MCF 10A (cell line): Measurements from ENCODE around the gene LRCH4. TPM values are rescaled to one million over a fixed set of nuclear protein-coding genes. Genes with fewer than 3 reads are reported as not detected.
"Not testable (repeated sequence)": the region's sequence is repeated elsewhere in the genome, so short reads cannot be mapped to it uniquely, and the experiment has no call there.

Experiments
- BruUV-seq: library from RNA; stranded (reverse); fragments of 400-500 nt; replicated peaks from 2 replicates; lab custom pipeline; 2021; lab: Mats Ljungman, UMichigan
- CTCF ChIA-PET: fragments of 300-600 bp; sonication (Branson Sonifier 250); formaldehyde crosslinking; extraction: SDS; loops from one replicate; lab custom pipeline; 2021; ENCODE audit warnings: antibody characterized with exemption, inconsistent platforms; lab: Yijun Ruan, JAX
- POLR2A ChIA-PET: fragments of 300-600, 350-650 bp; sonication (Branson Sonifier 250); formaldehyde crosslinking; extraction: SDS; loops from one replicate; lab custom pipeline; 2020; ENCODE audit warnings: antibody characterized with exemption, inconsistent platforms; lab: Yijun Ruan, JAX
- DNase-seq: peaks from one replicate; pipeline ENCODE4 v3.0.0-alpha.2; 2018; ENCODE audit not compliant: unreplicated experiment
- H3K27ac Mint-ChIP-seq: one replicate; pipeline ENCODE4 v1.8.0; 2022; ENCODE audit warnings: mild to moderate bottlenecking, low read depth, mixed read lengths; ENCODE audit not compliant: unreplicated experiment
- H3K27me3 Mint-ChIP-seq: one replicate; pipeline ENCODE4 v1.8.0; 2022; ENCODE audit warnings: mixed read lengths; ENCODE audit not compliant: insufficient read depth, unreplicated experiment
- H3K36me3 Mint-ChIP-seq: one replicate; pipeline ENCODE4 v1.8.0; 2022; ENCODE audit warnings: mild to moderate bottlenecking, moderate library complexity, mixed read lengths; ENCODE audit not compliant: insufficient read depth, unreplicated experiment
- H3K4me1 Mint-ChIP-seq: one replicate; pipeline ENCODE4 v1.8.0; 2022; ENCODE audit warnings: mixed read lengths; ENCODE audit not compliant: insufficient read depth, unreplicated experiment
- H3K4me3 Mint-ChIP-seq: one replicate; pipeline ENCODE4 v1.8.0; 2022; ENCODE audit warnings: mild to moderate bottlenecking, moderate library complexity, mixed read lengths; ENCODE audit not compliant: unreplicated experiment
- H3K9me3 Mint-ChIP-seq: one replicate; pipeline ENCODE4 v1.8.0; 2022; ENCODE audit warnings: mixed read lengths; ENCODE audit not compliant: unreplicated experiment
- CTCF ChIP-seq: fragments of 200-600 bp; IDR thresholded peaks from one replicate; pipeline ENCODE4 v1.8.0; 2022; ENCODE audit warnings: antibody characterized with exemption, mild to moderate bottlenecking; ENCODE audit not compliant: unreplicated experiment
- intact Hi-C: fragments of 100-400 bp; cut with micrococcal nuclease; formaldehyde crosslinking; loops from 2 replicates; pipeline ENCODE4 v1.14.1; 2022
- total RNA-seq: library from RNA; stranded (reverse); gene quantifications from 2 replicates; pipeline ENCODE4 v1.2.3, GENCODE V29; 2022

Gene LRCH4
- total RNA-seq, 1 experiment from 2014 or later, result 22.3 TPM

- DNase-seq, result peak; percentile 94
- Mint-ChIP-seq H3K4me1 (peaks cover 48% of the 10 kb centered on the region), H3K27me3 (no peaks in the 10 kb centered on the region), H3K4me3 (peak overlapping the region; percentile 1), H3K9me3 (no peaks in the 10 kb centered on the region), H3K27ac (peak overlapping the region; percentile 78), H3K36me3 (peaks cover 10% of the 10 kb centered on the region)
- intact Hi-C loops, result no loop called here
- TF ChIP-seq CTCF, result no peak
- BruUV-seq, result no TSS peak
- ChIA-PET CTCF (interaction anchor here (0.6 to 5.4 kb wide), 10 partner anchors 9 to 76 kb away, joined by 3 to 52 read pairs (median 4); no protein-coding TSS in a partner anchor), POLR2A (interaction anchor here (0.6 to 3.2 kb wide), 17 partner anchors 8 to 626 kb away, joined by 3 to 23 read pairs (median 4); partner anchors contain the start of genes FBXO24, LRCH4, MBLAC1 and MOSPD3)
These were observed 40.4 kb downstream of the LRCH4 start for GRCh38 chr7:100545360-100546128.

GRCh38 chr7:100544967-100545359, 41.0 kb downstream of the LRCH4 start:
- DNase-seq, result peak; percentile 71
- TF ChIP-seq CTCF, result no peak
- Mint-ChIP-seq H3K36me3 (peaks cover 6% of the 10 kb centered on the region), H3K4me1 (peaks cover 51% of the 10 kb centered on the region), H3K9me3 (no peaks in the 10 kb centered on the region), H3K27ac (peak overlapping the region; percentile 78), H3K27me3 (no peaks in the 10 kb centered on the region), H3K4me3 (peak overlapping the region; percentile 1)
- intact Hi-C loops, result no loop called here
- BruUV-seq, result TSS peak; percentile 25
- ChIA-PET CTCF (interaction anchor here (0.6 to 1.8 kb wide), 10 partner anchors 10 to 109 kb away, joined by 3 to 16 read pairs (median 4); no protein-coding TSS in a partner anchor), POLR2A (interaction anchor here (0.7 to 3.2 kb wide), 14 partner anchors 9 to 418 kb away, joined by 3 to 23 read pairs (median 6); partner anchors contain the start of genes FBXO24, LRCH4, MBLAC1 and MOSPD3)

- intact Hi-C loops, result no loop called here
- POLR2A ChIA-PET, result interaction anchor here (1.0 to 3.2 kb wide), 10 partner anchors 11 to 418 kb away, joined by 3 to 23 read pairs (median 6); partner anchors contain the start of genes FBXO24, LRCH4, MBLAC1 and MOSPD3
- no peaks in the 10 kb centered on the region for H3K27me3 Mint-ChIP-seq
- no peak for TF ChIP-seq CTCF
- no peak for DNase-seq
- peak overlapping the region; percentile 78 for H3K27ac Mint-ChIP-seq
- no peaks in the 10 kb centered on the region for H3K9me3 Mint-ChIP-seq
- H3K36me3 Mint-ChIP-seq, result peaks cover 6% of the 10 kb centered on the region
- BruUV-seq, result no TSS peak
- H3K4me1 Mint-ChIP-seq, result peaks cover 56% of the 10 kb centered on the region
- peak overlapping the region; percentile 1 for H3K4me3 Mint-ChIP-seq
- CTCF ChIA-PET, result interaction anchor here (0.6 to 1.8 kb wide), 8 partner anchors 11 to 108 kb away, joined by 3 to 16 read pairs (median 4); no protein-coding TSS in a partner anchor
These were observed 41.5 kb downstream of the LRCH4 start for GRCh38 chr7:100544386-100544785.

GRCh38 chr7:100543586-100543985, 42.3 kb downstream of the LRCH4 start:
- H3K4me1 Mint-ChIP-seq, result peaks cover 59% of the 10 kb centered on the region
- no peaks in the 10 kb centered on the region for H3K9me3 Mint-ChIP-seq
- ChIA-PET POLR2A (interaction anchor here (1.5 to 3.0 kb wide), 5 partner anchors 27 to 115 kb away, joined by 5 to 17 read pairs (median 6); partner anchors contain the start of genes FBXO24, LRCH4 and ZCWPW1), CTCF (interaction anchor here (0.7 to 2.5 kb wide), 2 partner anchors 16 to 221 kb away, joined by 3 to 23 read pairs; no protein-coding TSS in a partner anchor)
- intact Hi-C loops, result no loop called here
- no TSS peak for BruUV-seq
- TF ChIP-seq CTCF, result no peak
- H3K27me3 Mint-ChIP-seq, result no peaks in the 10 kb centered on the region
- no peak for DNase-seq
- no peak overlapping the region for H3K4me3 Mint-ChIP-seq
- H3K27ac Mint-ChIP-seq, result peak overlapping the region; percentile 78
- peaks cover 6% of the 10 kb centered on the region for H3K36me3 Mint-ChIP-seq

- not testable (repeated sequence) for H3K27ac Mint-ChIP-seq, H3K4me3 Mint-ChIP-seq
These were observed 44.6 kb downstream of the LRCH4 start for GRCh38 chr7:100541309-100541708.

More at GRCh38 chr7:100541309-100541708, 44.6 kb downstream of the LRCH4 start:
- CTCF ChIA-PET, result interaction anchor here (0.5 to 2.5 kb wide), 3 partner anchors 18 to 62 kb away, joined by 3 to 23 read pairs (median 3); partner anchors contain the start of gene TSC22D4
- H3K36me3 Mint-ChIP-seq, H3K27me3 Mint-ChIP-seq, intact Hi-C loops, DNase-seq, H3K9me3 Mint-ChIP-seq, BruUV-seq: not testable (repeated sequence)
- H3K4me1 Mint-ChIP-seq, result peaks cover 52% of the 10 kb centered on the region
- POLR2A ChIA-PET, result interaction anchor here (0.7 kb wide), 1 partner anchor 62 kb away, joined by 3 read pairs; the partner anchor contains the start of gene TSC22D4
